OCI-LY3 (cell line): Measurements from ENCODE around the gene TJP3.

Experiments used
- H2AFZ ChIP-seq: fragments of 200-600, 300-600 bp; shearing (Covaris generic); 2 replicates; pipeline ENCODE4 v1.6.0; 2014; ENCODE audit warnings: antibody characterized with exemption, low read depth, low read length
- H3K27ac ChIP-seq: fragments of 200-600, 300-600 bp; sonication (generic); 2 replicates; pipeline ENCODE4 v1.5.1; 2014; ENCODE audit warnings: mild to moderate bottlenecking, low read length, moderate library complexity, mixed read lengths
- H3K27me3 ChIP-seq: fragments of 200-600, 300-600 bp; sonication (generic); 2 replicates; pipeline ENCODE4 v1.6.1; 2014; ENCODE audit warnings: low read depth, low read length, mixed read lengths
- H3K36me3 ChIP-seq: fragments of 200-600, 300-600 bp; sonication (generic); replicated peaks from 2 replicates; pipeline ENCODE3; 2014; ENCODE audit warnings: low read depth, low read length, mixed read lengths
- H3K4me1 ChIP-seq: fragments of 300-600, 200-600 bp; sonication (generic); 2 replicates; pipeline ENCODE4 v1.6.1; 2014; ENCODE audit warnings: low read length, mixed read lengths
- H3K4me2 ChIP-seq: fragments of 200-600, 300-600 bp; sonication (generic); 2 replicates; pipeline ENCODE4 v1.6.1; 2014; ENCODE audit warnings: low read length, mixed read lengths
- H3K4me3 ChIP-seq: fragments of 300-600, 200-600 bp; sonication (generic); 2 replicates; pipeline ENCODE4 v1.5.1; 2014; ENCODE audit warnings: antibody characterized with exemption, mild to moderate bottlenecking, low read length, moderate library complexity
- H3K79me2 ChIP-seq: fragments of 300-600, 200-600 bp; shearing (Covaris generic); 2 replicates; pipeline ENCODE4 v1.6.1; 2014; ENCODE audit warnings: mild to moderate bottlenecking, low read length, mixed read lengths
- H3K9ac ChIP-seq: fragments of 300-600, 200-600 bp; shearing (Covaris generic); 2 replicates; pipeline ENCODE4 v1.6.0; 2014; ENCODE audit warnings: mild to moderate bottlenecking, low read length, moderate library complexity
- H3K9me3 ChIP-seq: fragments of 200-600, 300-600 bp; shearing (Covaris generic); 2 replicates; pipeline ENCODE4 v1.6.1; 2014; ENCODE audit warnings: low read length, mixed read lengths; ENCODE audit not compliant: insufficient read depth
- H4K20me1 ChIP-seq: fragments of 200-600, 300-600 bp; sonication (generic); 2 replicates; pipeline ENCODE4 v1.6.1; 2016; ENCODE audit warnings: low read length, mixed read lengths; ENCODE audit not compliant: insufficient read depth
- CTCF ChIP-seq: fragments of 200-600, 300-600 bp; sonication (generic); IDR thresholded peaks from 2 replicates; pipeline ENCODE4 v1.5.1; 2014; ENCODE audit warnings: antibody characterized with exemption, low read length, low read depth
- EZH2phosphoT487 ChIP-seq: fragments of 200-600 bp; shearing (Covaris generic); IDR thresholded peaks from 2 replicates; pipeline ENCODE4 v1.6.1; 2018; ENCODE audit warnings: antibody characterized with exemption, mixed run types, low read depth

The TJP3 gene

GRCh38 chr19:3774621-3775373 lies 66.6 kb downstream of the TJP3 start:
- Histone ChIP-seq H3K36me3 (no peaks in the 10 kb centered on the region), H3K27me3 (no peaks in the 10 kb centered on the region), H3K9me3 (no peaks in the 10 kb centered on the region), H3K27ac (no peak overlapping the region), H4K20me1 (no peaks in the 10 kb centered on the region), H2AFZ (no peak overlapping the region), H3K4me2 (no peak overlapping the region), H3K4me3 (no peak overlapping the region), H3K9ac (no peak overlapping the region), H3K4me1 (no peaks in the 10 kb centered on the region), H3K79me2 (no peaks in the 10 kb centered on the region)
- TF ChIP-seq EZH2phosphoT487: no peak
- TF ChIP-seq CTCF: no peak

- Histone ChIP-seq H3K27me3 (no peaks in the 10 kb centered on the region), H3K27ac (no peak overlapping the region), H3K9ac (no peak overlapping the region), H3K4me3 (no peak overlapping the region), H2AFZ (no peak overlapping the region), H3K4me2 (no peak overlapping the region), H4K20me1 (no peaks in the 10 kb centered on the region), H3K79me2 (no peaks in the 10 kb centered on the region), H3K4me1 (no peaks in the 10 kb centered on the region), H3K36me3 (no peaks in the 10 kb centered on the region), H3K9me3 (no peaks in the 10 kb centered on the region)
- TF ChIP-seq CTCF (no peak), EZH2phosphoT487 (no peak)
These were observed 67.2 kb downstream of the TJP3 start for GRCh38 chr19:3775374-3775711.

GRCh38 chr19:3775831-3776230 lies 67.6 kb downstream of the TJP3 start:
- Histone ChIP-seq H3K79me2 (no peaks in the 10 kb centered on the region), H4K20me1 (no peaks in the 10 kb centered on the region), H3K4me1 (no peaks in the 10 kb centered on the region), H3K27ac (no peak overlapping the region), H3K9ac (no peak overlapping the region), H3K4me3 (no peak overlapping the region), H3K36me3 (no peaks in the 10 kb centered on the region), H3K4me2 (no peak overlapping the region), H3K9me3 (0 out of 2 replicates have a peak, but pooled peaks cover under 1% of the 10 kb centered on the region), H3K27me3 (no peaks in the 10 kb centered on the region), H2AFZ (no peak overlapping the region)
- TF ChIP-seq CTCF (no peak), EZH2phosphoT487 (no peak)

GRCh38 chr19:3776479-3777040 lies 68.4 kb downstream of the TJP3 start:
- Histone ChIP-seq H3K4me1 (no peaks in the 10 kb centered on the region), H2AFZ (no peak overlapping the region), H4K20me1 (no peaks in the 10 kb centered on the region), H3K79me2 (no peaks in the 10 kb centered on the region), H3K4me2 (no peak overlapping the region), H3K9me3 (peaks cover 7% of the 10 kb centered on the region; the same call in 1 of the 2 replicates), H3K9ac (no peak overlapping the region), H3K27ac (no peak overlapping the region), H3K27me3 (no peaks in the 10 kb centered on the region), H3K4me3 (no peak overlapping the region), H3K36me3 (no peaks in the 10 kb centered on the region)
- TF ChIP-seq CTCF (no peak), EZH2phosphoT487 (no peak)
